ENCODE data around the gene EEIG1.

EEIG1 gene

DNA sequence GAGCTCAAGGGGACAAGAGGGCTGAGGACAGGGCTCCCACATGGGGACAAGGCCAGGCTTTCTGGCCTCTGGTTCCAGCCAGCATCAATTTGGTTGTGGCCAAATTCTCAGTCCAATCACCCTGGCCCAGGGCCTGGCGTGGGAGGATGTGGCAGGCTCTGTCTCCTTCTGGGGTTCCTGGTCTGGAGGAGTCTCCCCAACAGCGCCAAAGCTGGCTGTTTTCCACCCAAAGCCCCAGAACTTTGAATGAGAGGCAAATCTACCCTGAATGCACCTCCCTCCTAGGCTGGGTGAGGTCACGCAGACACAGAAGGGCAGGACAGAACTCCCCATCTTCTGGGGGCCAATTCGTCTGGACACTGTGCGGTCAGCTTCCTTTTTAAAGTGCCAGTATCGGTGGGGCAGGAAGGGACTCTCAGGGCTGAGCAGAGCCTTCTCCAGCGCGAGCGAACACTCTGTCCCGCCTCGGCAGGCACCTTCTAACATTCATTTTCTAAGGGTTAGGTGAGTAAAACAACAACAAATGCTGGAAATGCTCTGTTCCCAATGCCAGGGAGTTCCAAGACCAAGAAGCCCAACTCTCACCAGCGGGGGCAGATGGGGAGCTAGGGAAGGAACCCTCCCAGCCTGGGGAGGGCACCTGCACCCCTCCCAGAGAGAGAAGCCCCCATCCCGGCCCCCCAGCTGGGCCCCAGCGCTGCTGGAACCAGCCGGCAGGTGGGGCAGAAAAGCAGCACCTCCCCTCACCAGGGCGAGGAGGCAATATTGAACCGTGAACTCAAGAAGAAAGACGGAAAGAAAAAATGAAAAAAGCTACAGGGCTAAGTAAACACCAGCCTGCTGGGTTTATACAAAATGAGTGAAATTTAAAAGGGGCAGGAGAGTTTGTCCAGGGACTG is 39.5 kb downstream of the EEIG1 start:
- DNase-seq (ENCODE audit: low read depth in 3 of 3): no peak

DNA sequence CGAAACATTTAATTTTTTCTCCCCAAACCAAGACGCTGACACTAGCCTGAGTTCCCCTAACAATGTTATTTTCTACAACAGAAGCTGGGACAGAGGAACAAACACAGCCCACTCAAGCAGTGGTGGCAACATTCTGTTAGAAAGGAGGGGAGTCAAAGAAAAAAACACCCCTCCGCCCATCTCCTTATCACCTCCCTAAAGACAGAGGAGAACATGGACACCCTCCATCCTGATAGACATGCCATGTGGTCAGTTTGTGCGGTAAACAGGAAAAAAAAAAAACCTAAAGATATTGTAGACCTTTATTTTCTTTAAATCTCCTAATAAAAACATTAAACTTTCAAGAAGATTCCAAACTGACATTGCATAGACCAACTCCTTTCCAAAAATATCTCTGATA is 40.2 kb downstream of the EEIG1 start:
- DNase-seq (ENCODE audit: low read depth in 3 of 3): no peak

DNA sequence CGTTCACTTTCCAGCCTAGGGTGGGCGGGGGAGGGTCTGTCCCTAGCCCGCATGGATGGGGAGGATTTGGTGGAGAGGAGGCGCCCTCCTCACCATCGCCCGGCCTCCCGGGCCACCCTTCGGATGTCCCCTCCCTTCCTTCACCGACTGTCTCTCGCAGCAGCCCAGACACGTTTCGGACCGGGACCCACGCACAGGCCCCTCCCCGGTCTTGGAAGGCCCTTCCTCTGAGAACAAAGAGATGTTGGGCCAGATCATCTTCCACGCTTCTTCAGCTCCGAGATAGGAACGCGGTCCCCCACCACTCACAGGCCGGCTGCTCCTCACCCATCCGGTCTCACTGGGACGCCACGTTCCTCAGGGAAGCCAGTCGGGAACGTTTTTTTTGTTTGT is 42.5 kb downstream of the EEIG1 start:
- DNase-seq (ENCODE audit: low read depth in 3 of 3): no peak

DNA sequence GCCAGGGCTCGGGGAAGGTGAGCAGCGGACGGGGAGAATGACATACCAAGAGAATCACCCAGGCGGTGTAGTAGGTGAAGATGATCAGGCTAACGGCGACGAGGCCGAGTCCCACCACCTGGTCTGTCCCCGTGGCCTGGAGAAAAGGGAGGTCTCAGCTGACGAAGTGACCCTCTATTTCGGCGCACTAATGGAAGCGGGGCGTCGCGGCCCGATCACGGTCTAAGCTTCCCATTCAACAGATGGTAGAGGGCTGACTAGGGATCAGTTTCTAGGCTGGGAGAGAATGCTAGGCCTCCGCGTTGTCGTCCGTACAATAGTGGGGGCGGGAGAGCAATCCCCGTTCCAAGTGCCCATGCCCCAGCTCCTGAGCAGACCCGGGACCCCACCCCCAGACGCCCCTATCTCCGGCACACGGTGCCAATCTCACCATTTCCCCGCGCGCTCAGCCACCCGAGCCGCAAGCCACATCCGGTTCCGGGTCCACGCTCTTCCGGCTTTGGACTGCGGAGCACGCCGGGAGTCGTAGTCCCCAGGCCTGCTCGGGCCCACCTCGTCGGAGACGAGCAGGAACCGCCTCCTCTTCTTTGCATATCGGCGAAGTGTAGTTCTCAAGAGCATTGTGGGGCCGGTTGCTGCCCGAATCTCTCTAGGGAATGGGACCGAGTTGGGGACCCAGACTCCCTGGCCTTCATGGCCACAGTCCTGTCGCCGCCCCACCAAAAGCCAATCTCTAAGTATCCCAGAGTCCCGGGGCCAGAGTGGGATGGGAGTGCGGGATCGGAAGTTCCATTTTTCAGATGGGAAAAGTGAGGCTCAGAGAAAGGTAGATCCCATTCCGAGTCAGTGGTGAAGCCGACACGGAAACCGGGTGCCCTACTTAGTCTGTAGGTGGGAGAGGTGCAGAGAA is 43.1 kb downstream of the EEIG1 start, which contains the start of gene DPM2:
DPM2 (minus strand) TSS at position 467 of the 910 bp plus-strand sequence; CDS start at position 433, 34 bp downstream.
- peak; percentile 60 to 80 (median 77) for DNase-seq (ENCODE audit: low read depth in 3 of 3)

DNA sequence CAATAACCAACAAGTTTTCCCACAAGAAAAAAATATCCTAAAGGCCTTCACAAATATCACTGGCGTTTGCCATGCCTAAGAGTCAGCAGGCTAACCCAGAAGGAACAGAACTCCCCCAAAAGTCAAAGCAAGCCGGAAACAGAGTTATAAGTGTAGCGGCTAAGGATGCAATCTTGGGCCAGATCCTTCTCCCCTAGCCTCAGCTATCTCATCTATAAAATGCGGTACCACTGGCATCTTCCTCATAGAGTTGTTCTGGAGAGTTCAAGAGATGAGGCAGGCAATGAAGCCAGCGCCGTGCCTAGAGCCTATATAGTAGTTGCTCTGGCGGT is 43.8 kb downstream of the EEIG1 start:
- no peak for DNase-seq (ENCODE audit: low read depth in 3 of 3)

DNA sequence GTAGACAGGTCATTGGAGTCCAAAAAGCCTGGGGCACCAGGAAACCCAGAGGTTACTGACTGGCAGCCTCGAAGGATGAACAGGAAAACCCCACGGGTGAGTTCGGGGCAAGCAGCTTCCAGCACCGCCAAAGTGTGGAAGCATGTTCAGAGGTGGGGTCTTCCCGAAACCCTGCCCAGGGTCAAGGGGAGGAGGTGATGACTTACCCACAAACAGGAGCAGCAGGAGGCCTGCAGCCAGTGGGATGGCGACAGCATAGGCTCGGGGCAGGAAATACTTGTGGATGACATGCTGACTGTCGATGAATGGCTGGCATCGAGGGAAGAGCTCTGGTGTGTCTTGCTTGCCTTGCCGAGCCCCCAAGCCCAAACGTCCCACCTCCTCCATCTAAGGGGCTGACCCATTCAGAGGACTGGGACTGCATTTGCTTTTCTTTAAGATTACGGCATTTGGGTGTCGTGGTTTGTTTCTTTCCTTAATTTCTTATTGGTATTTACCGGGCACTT is 44.4 kb downstream of the EEIG1 start:
- DNase-seq (ENCODE audit: low read depth in 3 of 3): no peak

DNA sequence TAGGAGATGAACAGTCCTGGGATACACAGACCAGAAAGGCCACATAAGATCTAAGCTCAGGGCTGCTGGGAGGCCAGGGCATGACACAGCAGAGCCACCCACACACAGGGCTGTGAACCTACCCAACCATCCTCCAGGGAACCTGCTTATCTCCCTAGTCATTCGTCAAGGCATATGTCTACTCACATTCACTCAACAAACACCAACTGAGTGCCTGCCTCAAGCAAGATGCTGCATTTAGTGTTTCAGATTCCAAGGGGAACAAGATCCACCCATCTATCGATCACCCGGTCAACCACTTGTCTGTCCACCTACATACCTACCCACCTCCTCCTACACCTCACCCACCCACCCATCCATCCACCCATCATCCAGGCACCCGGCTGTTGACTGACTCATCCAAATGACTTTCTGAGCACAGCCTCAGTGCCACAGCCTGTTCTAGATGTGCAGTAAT is 45.0 kb downstream of the EEIG1 start:
- DNase-seq (ENCODE audit: low read depth in 3 of 3): no peak

DNA sequence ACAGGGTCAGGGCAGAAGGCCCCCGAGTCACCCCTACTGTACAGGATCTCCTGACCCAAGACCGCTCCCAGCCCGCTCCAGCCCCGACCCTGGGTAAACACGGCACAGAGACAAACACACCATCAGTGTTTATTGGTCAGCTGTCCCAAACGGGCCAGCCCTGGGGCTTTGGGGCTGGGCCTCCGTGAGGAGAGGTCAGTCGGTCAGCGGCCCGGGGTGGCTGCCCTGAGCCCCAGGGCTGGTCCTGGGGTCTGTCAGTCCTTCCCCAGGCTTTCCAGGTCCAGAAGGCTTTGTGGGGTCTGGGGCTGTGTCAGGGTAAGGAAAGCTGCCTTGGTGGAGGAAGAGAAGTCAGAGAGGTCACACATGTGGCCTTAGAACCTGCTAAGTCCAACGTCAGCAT is 45.8 kb downstream of the EEIG1 start:
- no peak for DNase-seq (ENCODE audit: low read depth in 3 of 3)

DNA sequence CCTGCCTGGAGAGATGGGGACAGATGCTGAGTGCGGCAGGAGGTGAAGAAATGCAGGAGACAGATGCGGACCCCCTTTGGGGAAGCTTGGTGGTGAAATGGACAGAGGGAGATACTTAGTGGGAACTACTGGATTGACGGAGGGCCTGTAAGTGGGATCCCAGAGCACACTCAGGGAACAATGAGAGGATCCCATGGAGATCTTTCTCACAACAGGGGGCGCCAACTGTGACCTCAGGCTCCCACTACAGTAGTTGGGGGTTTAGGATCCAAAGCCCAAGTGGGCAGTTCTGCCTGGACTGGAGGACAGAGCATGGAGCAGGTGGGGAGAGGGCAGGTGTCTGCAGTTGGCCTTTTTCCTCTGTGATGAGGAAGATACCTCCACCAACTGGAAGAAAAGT is 46.5 kb downstream of the EEIG1 start:
- no peak for DNase-seq (ENCODE audit: low read depth in 3 of 3)

DNA sequence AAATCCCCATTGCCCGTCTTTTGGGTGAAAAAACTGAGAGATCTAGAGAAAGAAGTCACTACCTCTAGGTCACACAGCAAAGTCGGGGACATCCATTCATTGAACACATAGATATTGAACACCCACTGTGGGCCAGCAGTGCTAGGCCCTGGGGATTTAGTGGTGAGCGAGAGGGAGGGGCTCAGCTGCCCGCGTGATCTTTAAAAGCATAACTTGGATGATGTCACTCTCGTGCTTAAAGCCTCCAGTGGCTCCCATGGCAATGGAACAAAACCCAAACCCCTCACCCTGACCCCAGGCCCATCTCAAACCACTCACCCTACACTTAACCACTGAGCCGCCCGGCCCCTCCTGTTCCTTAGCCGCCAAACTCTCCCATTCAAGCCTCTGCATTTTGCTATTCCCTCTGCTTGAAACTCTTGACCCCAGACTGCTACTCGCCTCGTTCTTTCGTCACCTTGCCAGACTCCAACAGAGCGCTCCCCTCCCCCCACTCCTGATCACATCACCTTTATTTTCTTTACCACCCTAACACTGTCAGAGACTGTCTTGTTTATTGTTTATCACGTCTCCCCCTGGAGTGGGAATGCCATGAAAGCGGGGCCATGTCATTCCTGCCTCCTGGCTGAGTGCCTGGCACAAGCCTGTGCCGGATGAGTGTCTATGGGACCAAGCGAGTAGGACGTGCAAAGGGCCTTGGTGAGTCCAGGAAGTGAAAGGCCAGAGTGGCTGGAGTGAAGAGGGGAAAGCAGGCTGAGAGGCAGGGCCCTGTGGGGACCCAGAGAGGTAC is 49.5 kb downstream of the EEIG1 start:
- no peak for DNase-seq (ENCODE audit: low read depth in 3 of 3)
